Measurements from ENCODE around the gene CAB39.

Gene CAB39

DNA sequence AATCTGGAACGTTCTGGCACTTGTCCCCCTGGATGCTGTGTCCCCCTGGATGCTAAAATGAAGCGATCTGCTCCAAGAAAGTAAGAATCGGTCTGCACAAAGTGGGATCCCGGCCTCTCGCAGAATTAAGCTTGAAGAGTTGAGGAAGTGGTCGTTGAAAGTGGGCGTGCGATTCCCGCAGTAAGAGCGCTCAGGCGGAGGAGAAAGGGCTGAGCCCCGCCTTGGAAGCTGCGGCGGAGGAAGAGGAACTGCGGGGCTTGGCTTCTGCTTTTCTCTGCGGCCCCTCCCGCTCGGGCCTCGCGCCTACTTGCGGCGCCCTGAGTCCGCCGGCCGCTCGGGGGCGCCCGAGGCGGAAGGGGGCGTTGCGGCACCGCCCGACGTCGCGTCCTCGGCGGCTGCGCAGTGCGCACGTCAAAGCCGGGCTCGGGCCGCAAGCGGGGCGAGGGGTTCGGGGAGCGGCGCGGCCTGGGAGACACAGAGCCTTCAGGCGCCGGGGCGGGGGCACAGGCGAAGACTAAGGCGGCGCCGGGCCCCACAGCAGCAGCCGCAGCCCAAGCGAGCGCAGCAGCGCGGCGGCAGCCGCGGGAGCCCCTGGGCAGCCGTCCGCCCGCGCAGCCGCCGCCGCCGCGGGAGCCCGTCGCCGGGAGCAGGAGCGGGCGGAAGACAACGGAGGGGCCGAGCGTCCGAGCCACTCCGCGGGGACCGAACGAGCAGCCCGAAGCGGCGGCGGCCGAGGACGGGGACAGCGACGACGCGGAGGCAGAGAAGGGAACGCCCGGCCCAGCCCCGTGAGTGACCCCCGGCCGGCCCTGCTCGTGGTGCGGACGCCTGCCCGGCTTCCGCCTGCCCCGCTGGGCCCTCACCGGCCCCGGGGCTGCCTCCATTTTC is at the start of gene CAB39:
Gene CAB39, plus strand, starts transcription at position 400 of the 888 bp plus-strand sequence. CDS start 47,160 bp downstream, outside the sequence.
- DNase-seq: peak; percentile 93 to 95

DNA sequence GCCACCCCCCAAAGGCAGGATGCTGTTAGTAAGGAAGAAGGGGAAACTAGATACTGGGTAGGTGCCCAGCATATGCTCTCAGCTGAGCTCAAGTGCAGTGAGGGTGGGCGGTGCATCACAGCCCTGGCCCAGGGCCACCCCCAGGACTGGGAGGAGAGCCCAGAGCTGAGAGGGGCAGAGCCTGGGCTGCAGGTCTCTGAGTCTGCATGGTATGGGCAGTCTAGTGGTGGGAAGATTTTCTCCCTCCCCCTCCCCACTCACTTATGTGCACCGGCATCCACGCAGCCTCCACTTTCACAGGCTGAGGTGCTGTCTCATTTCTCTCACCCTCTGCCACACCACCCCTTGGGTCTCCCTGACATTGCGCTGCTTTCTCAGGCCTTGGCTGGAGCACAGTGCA is 48.5 kb upstream of the CAB39 start:
- no peak for DNase-seq

DNA sequence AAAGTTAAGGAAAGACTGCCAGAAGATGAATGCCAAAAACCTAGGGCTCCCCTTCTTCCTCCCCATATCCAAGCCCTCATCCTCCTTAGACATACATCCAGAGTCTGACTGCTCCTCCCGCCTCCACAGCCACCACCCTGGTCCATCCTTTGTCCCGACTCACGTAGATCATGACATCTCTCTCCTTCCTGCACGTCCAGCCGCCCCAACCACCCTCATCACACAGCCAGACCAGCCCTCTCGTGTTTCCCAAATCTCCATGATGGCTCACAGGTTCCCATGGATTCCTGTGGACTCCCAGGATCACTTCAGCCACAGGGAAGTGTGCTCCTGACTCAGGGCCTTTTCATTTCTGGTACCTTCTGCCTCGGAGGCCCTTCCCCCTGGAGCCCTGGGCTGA is 47.8 kb upstream of the CAB39 start:
- no peak for DNase-seq

DNA sequence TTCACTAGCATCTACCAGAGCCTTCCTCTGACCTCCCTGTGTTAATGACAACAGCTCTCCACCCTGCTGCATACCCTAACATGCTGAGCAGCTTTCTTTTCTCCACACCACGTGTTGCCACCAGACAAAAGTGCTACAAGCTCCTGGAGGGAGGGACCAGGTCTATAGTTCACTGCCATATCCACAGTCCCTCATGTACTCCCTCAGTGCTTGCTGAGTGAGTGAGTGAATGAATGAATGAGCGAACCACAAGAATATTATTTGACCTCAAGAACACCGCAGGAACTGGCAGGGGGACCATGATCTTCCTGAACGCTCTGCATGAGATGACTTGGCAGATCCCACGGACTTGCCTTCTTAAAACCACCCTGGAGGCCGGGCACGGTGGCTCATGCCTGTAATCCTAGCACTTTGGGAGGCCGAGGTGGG is 47.4 kb upstream of the CAB39 start:
- DNase-seq: peak in 1 of 2 experiments; percentile 17

- DNase-seq: no peak
Observed at GRCh38 chr2:230666446-230666845, 46.2 kb upstream of the CAB39 start.

- DNase-seq: peak; percentile 39 to 63
Observed at GRCh38 chr2:230666885-230667712, 45.5 kb upstream of the CAB39 start.

- peak; percentile 77 to 84 for DNase-seq
Observed at GRCh38 chr2:230668184-230668938, 44.3 kb upstream of the CAB39 start.

DNA sequence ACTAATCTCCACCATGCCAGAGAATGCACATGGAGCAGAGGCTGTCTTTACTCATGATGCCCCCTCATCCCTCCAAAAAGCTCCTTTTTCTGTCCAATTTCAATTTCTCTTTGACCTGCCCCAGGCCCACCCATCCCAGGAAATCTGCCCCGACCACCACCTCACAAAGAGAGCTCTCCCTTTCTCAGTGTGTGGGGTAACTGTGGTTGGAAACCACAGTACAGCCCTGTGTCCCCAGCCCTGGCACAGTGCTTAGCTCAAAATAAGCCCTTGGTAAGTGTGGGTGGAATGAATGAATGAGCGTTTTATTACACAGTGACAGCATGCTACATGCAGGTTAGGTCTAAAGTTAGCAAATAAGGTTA is 43.7 kb upstream of the CAB39 start:
- no peak for DNase-seq

- DNase-seq: peak; percentile 18 to 25
Observed at GRCh38 chr2:230669386-230669950, 43.2 kb upstream of the CAB39 start.

- no peak for DNase-seq
Observed at GRCh38 chr2:230671117-230671516, 41.5 kb upstream of the CAB39 start.

GRCh38 chr2:230672836-230673235 is 39.8 kb upstream of the CAB39 start:
- DNase-seq: no peak

- DNase-seq: no peak
Observed at GRCh38 chr2:230674401-230674800, 38.2 kb upstream of the CAB39 start.

- DNase-seq: no peak
Observed at GRCh38 chr2:230674966-230675672, 37.5 kb upstream of the CAB39 start.

GRCh38 chr2:230676546-230676945 is 36.1 kb upstream of the CAB39 start:
- no peak for DNase-seq

- DNase-seq: no peak
Observed at GRCh38 chr2:230677201-230677946, 35.3 kb upstream of the CAB39 start.

GRCh38 chr2:230678018-230678417 is 34.6 kb upstream of the CAB39 start:
- no peak for DNase-seq

GRCh38 chr2:230678451-230678850 is 34.2 kb upstream of the CAB39 start:
- peak; percentile 26 to 30 for DNase-seq

GRCh38 chr2:230680463-230681170 is 32.0 kb upstream of the CAB39 start:
- DNase-seq: no peak

GRCh38 chr2:230681171-230681545 is 31.5 kb upstream of the CAB39 start:
- DNase-seq: no peak

GRCh38 chr2:230682546-230682945 is 30.1 kb upstream of the CAB39 start:
- DNase-seq: no peak

Measured in AML-193 (cell line).